Stimulated activated naive B cell treated with anti-CD40 and anti-IgM and Interleukin-4, amounts not matched to agents 10 μg/mL and 1 μg/mL and 100 μg/mL, for 72 hours (primary cell): ENCODE measurements around the gene TENT4A.
"Not testable (repeated sequence)": the region's sequence is repeated elsewhere in the genome, so short reads cannot be mapped to it uniquely, and the experiment has no call there.

Source experiments
- ATAC-seq, 2 donors: fragments of 150-1000 bp; cut with Tn5 transposase; replicated peaks; 2 replicates each; pipeline ENCODE4 v1.10.0; 2021; ENCODE audit warnings: moderate library complexity in 1 of 2
- DNase-seq: peaks from one replicate; pipeline ENCODE4 v3.0.0; 2021
- H3K27ac Mint-ChIP-seq: one replicate; pipeline ENCODE4 v1.8.0; 2022; ENCODE audit warnings: mild to moderate bottlenecking, mixed read lengths
- H3K27me3 Mint-ChIP-seq, 2 donors: one replicate each; pipeline ENCODE4 v1.8.0; 2022; ENCODE audit warnings: mixed read lengths in 2 of 2
- H3K36me3 Mint-ChIP-seq, 2 donors: one replicate each; pipeline ENCODE4 v1.8.0; 2022; ENCODE audit warnings: mixed read lengths in 2 of 2, mild to moderate bottlenecking in 1 of 2
- H3K4me1 Mint-ChIP-seq, 2 donors: one replicate each; pipeline ENCODE4 v1.8.0; 2022; ENCODE audit warnings: mixed read lengths in 2 of 2, mild to moderate bottlenecking in 1 of 2
- H3K4me3 Mint-ChIP-seq, 2 donors: one replicate each; pipeline ENCODE4 v1.8.0; 2022; ENCODE audit warnings: mild to moderate bottlenecking in 2 of 2, mixed read lengths in 2 of 2, moderate library complexity in 1 of 2
- H3K9me3 Mint-ChIP-seq, 2 donors: one replicate each; pipeline ENCODE4 v1.8.0; 2022; ENCODE audit warnings: mixed read lengths in 2 of 2, mild to moderate bottlenecking in 1 of 2

Gene TENT4A

GRCh38 chr5:6760686-6761085 lies 47.5 kb downstream of the TENT4A start:
- ATAC-seq (no peak), DNase-seq (no peak)
- peaks cover 37 to 58% of the 10 kb centered on the region in 2 donors for H3K36me3 Mint-ChIP-seq
- peaks cover 0 to 3% of the 10 kb centered on the region in 2 donors for H3K27me3 Mint-ChIP-seq
- peak overlapping the region; percentile 59 for H3K27ac Mint-ChIP-seq
- H3K4me3 Mint-ChIP-seq: no peak overlapping the region
- H3K9me3 Mint-ChIP-seq: peaks cover 0 to 1% of the 10 kb centered on the region in 2 donors
- peaks cover under 1 to 2% of the 10 kb centered on the region in 2 donors for H3K4me1 Mint-ChIP-seq

DNA sequence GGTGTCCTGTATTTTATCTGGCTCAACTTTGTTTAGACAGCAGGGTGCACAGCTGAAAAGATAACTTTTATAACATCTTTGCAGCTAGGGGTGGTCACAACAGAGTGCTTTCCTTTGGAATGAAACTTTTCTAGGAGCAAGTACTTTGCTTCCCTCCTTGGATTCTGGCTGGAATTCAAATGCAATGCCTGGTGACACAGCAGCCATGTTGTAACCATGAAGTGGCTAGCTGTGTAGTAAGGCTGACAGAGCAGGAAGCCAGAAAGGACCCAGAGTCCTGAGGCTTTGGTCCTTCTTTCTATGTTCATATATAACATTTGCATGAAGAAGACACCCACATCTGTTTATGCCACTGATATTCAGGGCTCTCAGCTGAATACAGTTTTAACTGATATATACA lies 48.1 kb downstream of the TENT4A start:
- H3K27me3 Mint-ChIP-seq: peaks cover 0 to 3% of the 10 kb centered on the region in 2 donors
- ATAC-seq (no peak), DNase-seq (no peak)
- no peak overlapping the region for H3K27ac Mint-ChIP-seq
- H3K4me3 Mint-ChIP-seq: no peak overlapping the region
- H3K9me3 Mint-ChIP-seq: peaks cover 0 to 1% of the 10 kb centered on the region in 2 donors
- H3K4me1 Mint-ChIP-seq: peaks cover 4 to 7% of the 10 kb centered on the region in 2 donors
- H3K36me3 Mint-ChIP-seq: peaks cover 34 to 56% of the 10 kb centered on the region in 2 donors

DNA sequence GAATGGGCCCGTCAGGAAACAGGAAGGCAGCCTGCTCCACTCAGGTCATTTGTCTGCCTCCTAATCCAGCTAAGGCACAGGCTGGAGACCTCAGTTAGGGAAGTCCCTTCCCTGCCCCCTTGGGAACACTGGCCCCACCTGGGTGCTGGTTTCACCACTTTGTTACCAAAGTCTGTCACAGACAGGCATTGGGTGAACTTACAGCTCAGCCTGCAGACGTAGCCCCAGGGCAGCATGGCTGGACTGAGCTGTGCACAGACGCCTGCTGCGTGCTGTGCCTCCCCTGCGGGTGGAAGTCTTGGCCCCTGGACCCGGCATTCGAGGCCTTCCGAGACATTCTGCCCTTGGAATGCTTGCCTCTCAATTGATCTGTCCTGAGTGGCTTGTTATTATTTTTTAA lies 48.9 kb downstream of the TENT4A start:
- Mint-ChIP-seq H3K9me3 (peaks cover 0 to 1% of the 10 kb centered on the region in 2 donors), H3K4me1 (peaks cover 4 to 13% of the 10 kb centered on the region in 2 donors), H3K36me3 (peaks cover 34 to 52% of the 10 kb centered on the region in 2 donors), H3K27ac (no peak overlapping the region), H3K4me3 (no peak overlapping the region), H3K27me3 (peaks cover 0 to 3% of the 10 kb centered on the region in 2 donors)
- DNase-seq (no peak), ATAC-seq (no peak)

DNA sequence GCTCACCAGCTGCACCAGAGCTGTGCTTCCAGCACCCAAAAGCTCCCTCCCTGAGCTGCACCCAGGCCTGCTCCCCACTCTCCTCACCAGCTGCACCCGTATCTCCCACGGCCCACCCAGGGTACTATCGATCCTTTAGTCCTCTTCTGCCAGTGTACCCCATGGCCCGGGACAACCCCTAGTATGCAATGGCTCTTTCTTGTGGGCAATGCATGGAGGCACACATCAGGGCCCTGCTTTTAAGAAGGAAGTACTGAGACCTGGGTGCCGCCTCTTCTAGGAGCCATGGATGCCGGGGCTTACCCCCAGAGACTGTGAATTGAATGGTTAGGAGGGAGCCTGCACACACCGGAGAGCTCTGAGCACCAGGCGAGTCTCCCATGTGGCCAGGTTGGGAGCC lies 49.5 kb downstream of the TENT4A start:
- peaks cover 7 to 13% of the 10 kb centered on the region in 2 donors for H3K4me1 Mint-ChIP-seq
- H3K27me3 Mint-ChIP-seq: peaks cover 5 to 7% of the 10 kb centered on the region in 2 donors
- H3K4me3 Mint-ChIP-seq: peak overlapping the region in 1 of 2 donors; percentile 10
- H3K9me3 Mint-ChIP-seq: peaks cover 0 to 1% of the 10 kb centered on the region in 2 donors
- ATAC-seq (no peak), DNase-seq (no peak)
- peak overlapping the region; percentile 9 for H3K27ac Mint-ChIP-seq
- H3K36me3 Mint-ChIP-seq: peaks cover 36 to 55% of the 10 kb centered on the region in 2 donors

GRCh38 chr5:6763191-6763590 lies 50.0 kb downstream of the TENT4A start:
- Mint-ChIP-seq H3K4me1 (peaks cover 7 to 13% of the 10 kb centered on the region in 2 donors), H3K36me3 (peaks cover 31 to 51% of the 10 kb centered on the region in 2 donors), H3K4me3 (no peak overlapping the region), H3K27ac (no peak overlapping the region), H3K9me3 (peaks cover 0 to 1% of the 10 kb centered on the region in 2 donors), H3K27me3 (peaks cover 5 to 8% of the 10 kb centered on the region in 2 donors)
- DNase-seq (no peak), ATAC-seq (no peak)

GRCh38 chr5:6765612-6766525 lies 52.6 kb downstream of the TENT4A start:
- Mint-ChIP-seq H3K4me1 (peaks cover 7 to 13% of the 10 kb centered on the region in 2 donors), H3K4me3 (no peak overlapping the region), H3K9me3 (no peaks in the 10 kb centered on the region), H3K36me3 (peaks cover 22 to 30% of the 10 kb centered on the region in 2 donors), H3K27me3 (peaks cover 8 to 13% of the 10 kb centered on the region in 2 donors), H3K27ac (peak overlapping the region; percentile 51)
- ATAC-seq: peak; percentile 76 to 78
- DNase-seq: peak; percentile 46

DNA sequence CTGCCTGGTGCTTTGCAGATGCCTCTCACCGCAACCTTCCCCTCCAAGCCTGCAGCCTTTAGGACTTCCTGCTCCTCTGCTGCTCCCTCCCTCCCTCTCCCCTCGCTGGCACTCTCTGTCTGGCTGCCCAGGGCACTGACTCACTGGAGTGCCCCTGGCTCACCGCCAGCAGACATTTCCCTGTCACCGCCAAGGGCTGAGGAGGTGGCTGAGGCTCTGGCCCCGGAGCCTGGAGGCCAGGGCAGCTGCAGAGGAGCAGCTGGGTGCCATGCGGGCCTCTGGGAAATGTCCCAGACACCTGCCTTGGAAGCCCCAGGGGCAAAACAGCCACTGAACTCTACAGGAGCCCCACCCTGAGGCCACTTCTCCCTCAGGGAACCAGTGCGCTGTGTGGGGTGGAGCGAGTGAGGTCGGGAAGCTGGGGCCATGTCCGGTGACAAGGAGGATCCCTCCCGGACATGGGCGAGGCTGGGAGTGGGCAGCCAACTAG lies 53.4 kb downstream of the TENT4A start:
- ATAC-seq: peak; percentile 79 to 86
- peaks cover 7 to 13% of the 10 kb centered on the region in 2 donors for H3K4me1 Mint-ChIP-seq

DNA sequence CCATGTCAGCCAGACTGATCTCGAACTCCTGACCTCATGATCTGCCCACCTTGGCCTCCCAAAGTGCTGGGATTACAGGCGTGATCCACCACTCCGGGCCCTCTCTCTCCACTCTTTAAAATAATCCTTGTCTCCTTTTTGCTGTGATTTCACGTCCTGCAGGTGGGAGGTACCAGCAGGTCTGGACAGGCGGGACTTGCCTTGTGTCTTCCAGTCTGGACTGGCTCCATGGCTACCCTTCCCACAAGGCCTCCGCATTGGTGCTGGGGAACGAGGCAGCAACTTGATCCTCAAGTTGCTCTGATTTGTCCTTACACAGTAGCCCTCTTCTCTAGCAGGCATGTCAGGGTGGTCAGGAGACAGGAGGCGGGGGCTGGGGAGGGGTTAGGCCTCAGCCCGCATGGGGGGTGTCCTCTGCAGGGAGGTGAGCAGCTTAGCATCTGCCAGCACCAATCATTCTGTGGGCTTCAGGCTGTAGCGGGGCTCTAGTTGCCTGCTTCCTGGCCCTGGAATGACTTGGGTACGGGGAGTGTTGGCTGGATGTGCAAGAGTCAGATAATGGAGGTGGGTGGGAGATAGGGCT lies 54.3 kb downstream of the TENT4A start:
- ATAC-seq (no peak), DNase-seq (no peak)
- Mint-ChIP-seq H3K27ac (no peak overlapping the region), H3K9me3 (no peaks in the 10 kb centered on the region), H3K36me3 (peaks cover 22 to 25% of the 10 kb centered on the region in 2 donors), H3K4me3 (no peak overlapping the region), H3K27me3 (peaks cover 8 to 13% of the 10 kb centered on the region in 2 donors), H3K4me1 (peaks cover 7 to 13% of the 10 kb centered on the region in 2 donors)

More for the DNA sequence above, 53.4 kb downstream of the TENT4A start:
- no peaks in the 10 kb centered on the region for H3K9me3 Mint-ChIP-seq
- H3K4me3 Mint-ChIP-seq: no peak overlapping the region
- DNase-seq: peak; percentile 45
- H3K27ac Mint-ChIP-seq: no peak overlapping the region
- H3K36me3 Mint-ChIP-seq: peaks cover 22 to 28% of the 10 kb centered on the region in 2 donors
- H3K27me3 Mint-ChIP-seq: peaks cover 8 to 13% of the 10 kb centered on the region in 2 donors

DNA sequence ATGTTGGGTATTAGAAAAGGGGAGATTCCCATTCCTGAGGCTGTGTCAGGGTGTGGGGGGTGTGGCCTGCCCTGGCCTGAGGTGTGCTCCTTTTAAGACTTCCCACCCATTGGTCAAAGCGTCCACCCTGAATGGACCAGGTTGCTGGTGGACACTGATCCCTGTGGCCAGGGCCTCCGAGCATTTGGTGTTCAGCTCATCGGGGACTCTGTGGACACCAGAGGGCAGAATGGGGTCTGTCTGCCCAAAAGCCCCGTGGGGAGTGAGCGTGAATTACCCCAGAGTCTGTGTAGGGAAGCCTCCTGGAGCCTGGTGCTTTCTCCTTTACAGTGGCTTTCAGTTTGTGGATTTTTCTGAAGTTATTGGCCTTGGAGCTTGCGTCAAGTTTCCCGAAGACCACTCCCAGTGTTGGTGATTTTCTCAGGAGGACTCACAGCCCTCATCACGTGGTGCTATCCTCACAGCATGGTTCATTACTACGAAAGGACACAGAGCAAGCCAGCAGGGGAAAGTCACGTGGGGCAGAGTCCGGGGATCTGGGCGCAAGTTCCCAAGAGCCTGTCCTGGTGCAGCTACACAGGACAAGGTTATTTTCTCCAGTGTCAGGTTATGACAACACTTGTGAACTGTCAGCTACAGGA lies 55.5 kb downstream of the TENT4A start:
- ATAC-seq: no peak
- DNase-seq: no peak
- no peak overlapping the region for H3K27ac Mint-ChIP-seq
- H3K9me3 Mint-ChIP-seq: no peaks in the 10 kb centered on the region
- peaks cover 8 to 13% of the 10 kb centered on the region in 2 donors for H3K27me3 Mint-ChIP-seq
- no peak overlapping the region for H3K4me3 Mint-ChIP-seq
- H3K36me3 Mint-ChIP-seq: peaks cover 15 to 17% of the 10 kb centered on the region in 2 donors
- peaks cover 7 to 13% of the 10 kb centered on the region in 2 donors for H3K4me1 Mint-ChIP-seq

DNA sequence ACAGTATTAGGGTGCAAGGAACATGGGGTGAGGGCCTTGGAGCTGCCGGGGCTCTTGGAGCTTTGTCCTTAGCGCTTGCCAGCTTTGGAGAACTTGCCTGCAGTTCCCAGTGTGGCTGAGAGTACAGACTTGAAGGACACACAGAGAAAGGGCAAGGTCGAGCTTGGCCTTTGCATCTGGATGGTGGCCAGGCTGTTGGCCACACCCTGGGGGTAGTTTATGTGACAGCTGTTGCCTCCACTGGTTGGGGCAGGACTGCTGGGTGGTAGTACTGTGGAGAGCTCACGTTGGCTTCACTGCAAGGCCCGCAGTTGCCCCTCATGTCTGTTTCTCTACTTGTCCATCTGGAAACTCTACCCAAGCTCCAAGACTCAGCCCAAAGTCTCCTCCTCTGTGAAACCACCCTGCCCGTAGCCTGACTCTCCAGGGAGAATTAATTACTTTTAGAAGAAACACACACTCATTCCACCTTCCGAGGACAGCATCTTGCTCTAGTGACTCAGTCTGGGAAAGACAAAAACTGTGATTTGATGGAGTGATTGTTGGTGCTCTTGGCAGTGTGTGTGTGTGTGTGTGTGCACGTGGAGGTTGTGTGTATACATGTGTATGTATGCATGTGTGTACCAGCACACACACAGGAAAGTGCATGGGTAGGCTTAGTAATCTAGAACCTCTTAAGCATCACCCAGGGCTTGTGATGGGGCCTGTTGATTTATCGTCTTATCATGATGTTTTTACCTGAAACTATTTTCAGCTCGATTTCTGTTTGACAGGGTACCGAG lies 57.8 kb downstream of the TENT4A start:
- H3K4me3 Mint-ChIP-seq: no peak overlapping the region
- no peaks in the 10 kb centered on the region for H3K9me3 Mint-ChIP-seq
- peaks cover 4% of the 10 kb centered on the region in 2 donors for H3K36me3 Mint-ChIP-seq
- ATAC-seq: no peak
- H3K27ac Mint-ChIP-seq: no peak overlapping the region
- H3K4me1 Mint-ChIP-seq: peaks cover 11 to 15% of the 10 kb centered on the region in 2 donors
- peaks cover 13 to 28% of the 10 kb centered on the region in 2 donors for H3K27me3 Mint-ChIP-seq
- DNase-seq: no peak

GRCh38 chr5:6772886-6773285 lies 59.7 kb downstream of the TENT4A start:
- Mint-ChIP-seq H3K4me1 (peaks cover 6% of the 10 kb centered on the region in 2 donors), H3K27me3 (peaks cover 14 to 37% of the 10 kb centered on the region in 2 donors), H3K9me3 (no peaks in the 10 kb centered on the region), H3K4me3 (no peak overlapping the region), H3K36me3 (peaks cover 0 to 2% of the 10 kb centered on the region in 2 donors), H3K27ac (no peak overlapping the region)
- DNase-seq (no peak), ATAC-seq (no peak)

DNA sequence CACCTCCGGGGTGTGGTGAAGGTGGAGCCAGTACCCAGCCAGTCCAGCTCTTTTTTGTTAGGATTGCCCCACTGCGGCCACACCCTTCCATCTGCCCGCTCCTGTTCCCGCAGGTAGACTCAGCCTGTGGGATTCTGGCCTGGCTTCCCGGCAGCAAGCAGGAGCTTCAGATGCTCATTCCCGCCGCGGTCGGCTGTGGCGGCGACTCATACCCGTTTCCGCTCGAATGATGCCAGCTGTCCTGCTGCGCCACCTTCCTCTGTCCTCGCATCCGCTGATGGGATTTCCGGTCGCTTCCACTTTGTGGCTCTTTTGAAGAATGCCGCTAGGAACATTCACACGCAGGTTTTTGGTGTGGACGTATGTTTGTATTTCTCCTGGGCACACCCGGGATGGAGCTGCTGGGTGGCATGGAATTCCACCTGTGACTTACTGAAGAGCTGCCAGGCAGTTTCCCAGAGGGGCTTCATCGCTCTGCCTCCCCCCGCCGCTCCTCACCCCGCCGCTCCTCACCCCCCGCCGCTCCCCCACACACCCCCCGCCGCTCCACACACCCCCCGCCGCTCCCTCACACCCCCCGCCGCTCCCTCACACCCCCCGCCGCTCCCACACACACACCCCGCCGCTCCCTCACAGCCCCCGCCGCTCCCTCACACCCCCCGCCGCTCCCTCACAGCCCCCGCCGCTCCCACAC lies 60.3 kb downstream of the TENT4A start:
- peak overlapping the region; percentile 6 to 17 for H3K4me3 Mint-ChIP-seq
- no peaks in the 10 kb centered on the region for H3K9me3 Mint-ChIP-seq
- peaks cover 14 to 43% of the 10 kb centered on the region in 2 donors for H3K27me3 Mint-ChIP-seq
- peaks cover 2 to 4% of the 10 kb centered on the region in 2 donors for H3K36me3 Mint-ChIP-seq
- ATAC-seq (no peak), DNase-seq (no peak)
- H3K27ac Mint-ChIP-seq: no peak overlapping the region
- peaks cover 6% of the 10 kb centered on the region in 2 donors for H3K4me1 Mint-ChIP-seq

GRCh38 chr5:6774207-6774606 lies 61.0 kb downstream of the TENT4A start:
- ATAC-seq: not testable (repeated sequence)
- H3K27me3 Mint-ChIP-seq: peaks cover 14 to 40% of the 10 kb centered on the region in 2 donors

More at GRCh38 chr5:6774207-6774606, 61.0 kb downstream of the TENT4A start:
- H3K4me1 Mint-ChIP-seq, H3K36me3 Mint-ChIP-seq, H3K9me3 Mint-ChIP-seq, H3K4me3 Mint-ChIP-seq, DNase-seq, H3K27ac Mint-ChIP-seq: not testable (repeated sequence)
